ENCODE measurements around the gene PARD3B. TPM values are rescaled to one million over a fixed set of nuclear protein-coding genes. Genes with fewer than 3 reads are reported as not detected.

PARD3B gene
- total and polyA plus RNA-seq, 10 of the 15 experiments (the other 5 are each of a cell fraction or from before 2014, with no cell fraction given): 0.01 to 0.54 (median 0.07) TPM; not detected in 7

DNA sequence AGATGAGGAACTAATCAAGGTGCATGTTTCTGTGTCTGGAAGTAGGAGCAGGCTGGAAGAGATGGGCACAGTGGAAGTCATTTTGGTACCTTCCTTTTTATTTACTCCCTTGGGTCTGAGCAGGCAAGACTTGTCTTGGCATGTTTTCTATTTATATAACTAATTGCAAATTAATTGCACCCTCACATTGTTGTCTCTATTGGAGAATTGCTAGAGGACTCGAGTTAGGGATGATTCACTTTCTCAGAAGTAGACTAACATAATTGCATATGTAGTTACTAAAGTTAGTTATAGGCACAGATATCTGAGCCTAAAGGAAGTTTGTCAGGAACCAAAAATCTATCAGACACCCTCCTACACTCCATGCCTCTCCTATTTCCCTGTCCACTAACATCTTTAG, 1044.2 kb downstream of the PARD3B start:
- ChIA-PET POLR2A (no interaction called here), CTCF (interaction anchor here (1.7 kb wide), 1 partner anchor 86 kb away, joined by 6 read pairs; no protein-coding TSS in a partner anchor), SMC1A (ENCODE audit: uncharacterized antibody, unreplicated experiment) (no interaction called here), RAD21 (ENCODE audit: unreplicated experiment) (no interaction called here)
- H3K9ac ChIP-seq (ENCODE audit: control insufficient read depth, insufficient read depth, low read length): no peak overlapping the region
- peaks cover 0 to 2% of the 10 kb centered on the region in 2 experiments; a peak in 3 of 4 replicates for H3K27me3 ChIP-seq (replicated peaks in 1 of 2; ENCODE audit: control insufficient read depth in 2 of 2, insufficient read depth in 2 of 2, low read length in 1 of 2)
- H3K9me3 ChIP-seq (replicated peaks; ENCODE audit: control insufficient read depth, insufficient read depth, low read length): no peaks in the 10 kb centered on the region
- no peaks in the 10 kb centered on the region for H3K4me1 ChIP-seq (ENCODE audit: control insufficient read depth, insufficient read depth, low read length)
- WGBS (ENCODE audit: insufficient coverage, insufficient replicate concordance, low lambda C conversion rate, missing lambda C conversion rate): 4% methylated on average over 1 of the region's 1 CpG
- no peak overlapping the region for H3K4me2 ChIP-seq (ENCODE audit: control insufficient read depth, insufficient read depth)
- DNase-seq (ENCODE audit: low read depth, low spot score): no peak
- no peak for ATAC-seq
- TF ChIP-seq CBFB (IDR thresholded peaks at IDR 0.05; ENCODE audit: low read depth): no peak
- TF ChIP-seq KAT2A (conservative IDR thresholded peaks at IDR 0.05; ENCODE audit: control insufficient read depth, low read depth, low read length): no peak
- TF ChIP-seq NR2F1 (conservative IDR thresholded peaks at IDR 0.05): no peak
- TF ChIP-seq, protein P1, sequence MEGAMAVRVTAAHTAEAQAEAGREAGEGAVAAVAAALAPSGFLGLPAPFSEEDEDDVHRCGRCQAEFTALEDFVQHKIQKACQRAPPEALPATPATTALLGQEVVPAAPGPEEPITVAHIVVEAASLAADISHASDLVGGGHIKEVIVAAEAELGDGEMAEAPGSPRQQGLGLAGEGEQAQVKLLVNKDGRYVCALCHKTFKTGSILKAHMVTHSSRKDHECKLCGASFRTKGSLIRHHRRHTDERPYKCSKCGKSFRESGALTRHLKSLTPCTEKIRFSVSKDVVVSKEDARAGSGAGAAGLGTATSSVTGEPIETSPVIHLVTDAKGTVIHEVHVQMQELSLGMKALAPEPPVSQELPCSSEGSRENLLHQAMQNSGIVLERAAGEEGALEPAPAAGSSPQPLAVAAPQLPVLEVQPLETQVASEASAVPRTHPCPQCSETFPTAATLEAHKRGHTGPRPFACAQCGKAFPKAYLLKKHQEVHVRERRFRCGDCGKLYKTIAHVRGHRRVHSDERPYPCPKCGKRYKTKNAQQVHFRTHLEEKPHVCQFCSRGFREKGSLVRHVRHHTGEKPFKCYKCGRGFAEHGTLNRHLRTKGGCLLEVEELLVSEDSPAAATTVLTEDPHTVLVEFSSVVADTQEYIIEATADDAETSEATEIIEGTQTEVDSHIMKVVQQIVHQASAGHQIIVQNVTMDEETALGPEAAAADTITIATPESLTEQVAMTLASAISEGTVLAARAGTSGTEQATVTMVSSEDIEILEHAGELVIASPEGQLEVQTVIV (IDR thresholded peaks at IDR 0.05; ENCODE audit: borderline replicate concordance, partially characterized antibody): no peak
- no peak for TF ChIP-seq CHD1 (IDR thresholded peaks at IDR 0.05; ENCODE audit: low read depth, low read length)
- TF ChIP-seq, protein P2, sequence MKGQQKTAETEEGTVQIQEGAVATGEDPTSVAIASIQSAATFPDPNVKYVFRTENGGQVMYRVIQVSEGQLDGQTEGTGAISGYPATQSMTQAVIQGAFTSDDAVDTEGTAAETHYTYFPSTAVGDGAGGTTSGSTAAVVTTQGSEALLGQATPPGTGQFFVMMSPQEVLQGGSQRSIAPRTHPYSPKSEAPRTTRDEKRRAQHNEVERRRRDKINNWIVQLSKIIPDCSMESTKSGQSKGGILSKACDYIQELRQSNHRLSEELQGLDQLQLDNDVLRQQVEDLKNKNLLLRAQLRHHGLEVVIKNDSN (IDR thresholded peaks at IDR 0.05; ENCODE audit: borderline replicate concordance, extremely low read length, insufficient read depth, low read depth, low read length): no peak
- TF ChIP-seq RBBP5 (conservative IDR thresholded peaks at IDR 0.05): no peak
- TF ChIP-seq SMARCA5 (IDR thresholded peaks at IDR 0.05): no peak
- TF ChIP-seq, protein P3, sequence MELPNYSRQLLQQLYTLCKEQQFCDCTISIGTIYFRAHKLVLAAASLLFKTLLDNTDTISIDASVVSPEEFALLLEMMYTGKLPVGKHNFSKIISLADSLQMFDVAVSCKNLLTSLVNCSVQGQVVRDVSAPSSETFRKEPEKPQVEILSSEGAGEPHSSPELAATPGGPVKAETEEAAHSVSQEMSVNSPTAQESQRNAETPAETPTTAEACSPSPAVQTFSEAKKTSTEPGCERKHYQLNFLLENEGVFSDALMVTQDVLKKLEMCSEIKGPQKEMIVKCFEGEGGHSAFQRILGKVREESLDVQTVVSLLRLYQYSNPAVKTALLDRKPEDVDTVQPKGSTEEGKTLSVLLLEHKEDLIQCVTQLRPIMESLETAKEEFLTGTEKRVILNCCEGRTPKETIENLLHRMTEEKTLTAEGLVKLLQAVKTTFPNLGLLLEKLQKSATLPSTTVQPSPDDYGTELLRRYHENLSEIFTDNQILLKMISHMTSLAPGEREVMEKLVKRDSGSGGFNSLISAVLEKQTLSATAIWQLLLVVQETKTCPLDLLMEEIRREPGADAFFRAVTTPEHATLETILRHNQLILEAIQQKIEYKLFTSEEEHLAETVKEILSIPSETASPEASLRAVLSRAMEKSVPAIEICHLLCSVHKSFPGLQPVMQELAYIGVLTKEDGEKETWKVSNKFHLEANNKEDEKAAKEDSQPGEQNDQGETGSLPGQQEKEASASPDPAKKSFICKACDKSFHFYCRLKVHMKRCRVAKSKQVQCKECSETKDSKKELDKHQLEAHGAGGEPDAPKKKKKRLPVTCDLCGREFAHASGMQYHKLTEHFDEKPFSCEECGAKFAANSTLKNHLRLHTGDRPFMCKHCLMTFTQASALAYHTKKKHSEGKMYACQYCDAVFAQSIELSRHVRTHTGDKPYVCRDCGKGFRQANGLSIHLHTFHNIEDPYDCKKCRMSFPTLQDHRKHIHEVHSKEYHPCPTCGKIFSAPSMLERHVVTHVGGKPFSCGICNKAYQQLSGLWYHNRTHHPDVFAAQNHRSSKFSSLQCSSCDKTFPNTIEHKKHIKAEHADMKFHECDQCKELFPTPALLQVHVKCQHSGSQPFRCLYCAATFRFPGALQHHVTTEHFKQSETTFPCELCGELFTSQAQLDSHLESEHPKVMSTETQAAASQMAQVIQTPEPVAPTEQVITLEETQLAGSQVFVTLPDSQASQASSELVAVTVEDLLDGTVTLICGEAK (IDR thresholded peaks at IDR 0.05; ENCODE audit: borderline replicate concordance): no peak
- no peak for TF ChIP-seq ATF7 (IDR thresholded peaks at IDR 0.05; ENCODE audit: low read depth)
- TF ChIP-seq MTA3 (IDR thresholded peaks at IDR 0.05; ENCODE audit: borderline replicate concordance, low read length): no peak
- TF ChIP-seq TCF3 (IDR thresholded peaks at IDR 0.05; ENCODE audit: borderline replicate concordance, insufficient read depth, low read depth, low read length): no peak
- in situ Hi-C loops (cut with MboI): no loop called here
- no TSS peak for BruUV-seq (replicated peaks)
- no peaks in the 10 kb centered on the region for H3K36me3 ChIP-seq (ENCODE audit: control insufficient read depth in 2 of 2, insufficient read depth in 2 of 2, low read length in 1 of 2)
- no peaks in the 10 kb centered on the region for H4K20me1 ChIP-seq (ENCODE audit: control insufficient read depth, insufficient read depth)
- intact Hi-C loops (cut with micrococcal nuclease; ENCODE audit: unreplicated experiment): no loop called here
- no peak for FAIRE-seq
- no peak overlapping the region for H2AFZ ChIP-seq (ENCODE audit: control insufficient read depth, low read depth, low read length)
- no peaks in the 10 kb centered on the region for H3K79me2 ChIP-seq (ENCODE audit: control insufficient read depth, insufficient read depth, low read length)
- no peak overlapping the region for H3K4me3 ChIP-seq
- H3K27ac ChIP-seq (ENCODE audit: control insufficient read depth, insufficient read depth): no peak overlapping the region
